Neural crest cell (in vitro differentiated cells): Measurements from ENCODE around the gene DSE. TPM values are rescaled to one million over a fixed set of nuclear protein-coding genes. Genes with fewer than 3 reads are reported as not detected.

ENCODE experiments used
- DNase-seq: peaks from one replicate; pipeline ENCODE4 v3.0.0; 2021; ENCODE audit warnings: low read depth, mixed read lengths, low spot score
- H3K27ac Mint-ChIP-seq: one replicate; pipeline ENCODE4 v1.8.0; 2021; ENCODE audit warnings: mild to moderate bottlenecking, mixed read lengths; ENCODE audit not compliant: unreplicated experiment
- H3K27me3 Mint-ChIP-seq: 2 replicates; pipeline ENCODE4 v1.8.0; 2021; ENCODE audit warnings: low read depth, mild to moderate bottlenecking, mixed read lengths
- H3K36me3 Mint-ChIP-seq: 2 replicates; pipeline ENCODE4 v1.8.0; 2021; ENCODE audit warnings: low read depth, mild to moderate bottlenecking, mixed read lengths
- H3K4me1 Mint-ChIP-seq: 2 replicates; pipeline ENCODE4 v1.8.0; 2021; ENCODE audit warnings: mixed read lengths
- H3K4me3 Mint-ChIP-seq: one replicate; pipeline ENCODE4 v1.8.0; 2021; ENCODE audit warnings: mild to moderate bottlenecking, mixed read lengths
- H3K9me3 Mint-ChIP-seq: 2 replicates; pipeline ENCODE4 v1.8.0; 2021; ENCODE audit warnings: mixed read lengths
- CTCF ChIP-seq: fragments of 200-600 bp; sonication (generic); conservative IDR thresholded peaks from 2 replicates; pipeline ENCODE4 v1.5.0; 2021; ENCODE audit warnings: antibody characterized with exemption, mild to moderate bottlenecking
- total RNA-seq: library from RNA; stranded (reverse); gene quantifications from 2 replicates; pipeline ENCODE4 v1.2.1, GENCODE V29; 2021

The DSE gene
- total RNA-seq, 1 donor from 2014 or later: 21.0 TPM

GRCh38 chr6:116450185-116450710, 79.5 kb downstream of the DSE start:
- H3K36me3 Mint-ChIP-seq: no peaks in the 10 kb centered on the region
- no peak overlapping the region for H3K27ac Mint-ChIP-seq
- no peak for DNase-seq
- peaks cover 5% of the 10 kb centered on the region for H3K4me1 Mint-ChIP-seq
- H3K4me3 Mint-ChIP-seq: no peak overlapping the region
- no peak for TF ChIP-seq CTCF
- H3K27me3 Mint-ChIP-seq: no peaks in the 10 kb centered on the region
- no peaks in the 10 kb centered on the region for H3K9me3 Mint-ChIP-seq

- Mint-ChIP-seq H3K27ac (no peak overlapping the region), H3K27me3 (no peaks in the 10 kb centered on the region), H3K4me1 (peaks cover 5% of the 10 kb centered on the region), H3K4me3 (no peak overlapping the region), H3K9me3 (no peaks in the 10 kb centered on the region), H3K36me3 (no peaks in the 10 kb centered on the region)
- TF ChIP-seq CTCF: no peak
- no peak for DNase-seq
These were observed 80.3 kb downstream of the DSE start for GRCh38 chr6:116450769-116451740.

GRCh38 chr6:116451916-116452315, 81.2 kb downstream of the DSE start:
- no peak overlapping the region for H3K27ac Mint-ChIP-seq
- H3K4me3 Mint-ChIP-seq: no peak overlapping the region
- peaks cover 5% of the 10 kb centered on the region for H3K4me1 Mint-ChIP-seq
- no peak for DNase-seq
- no peaks in the 10 kb centered on the region for H3K27me3 Mint-ChIP-seq
- H3K36me3 Mint-ChIP-seq: no peaks in the 10 kb centered on the region
- H3K9me3 Mint-ChIP-seq: no peaks in the 10 kb centered on the region
- TF ChIP-seq CTCF: no peak

GRCh38 chr6:116452531-116452930, 81.8 kb downstream of the DSE start:
- no peak overlapping the region for H3K4me3 Mint-ChIP-seq
- no peak for TF ChIP-seq CTCF
- H3K27me3 Mint-ChIP-seq: no peaks in the 10 kb centered on the region
- no peaks in the 10 kb centered on the region for H3K36me3 Mint-ChIP-seq
- peaks cover 5% of the 10 kb centered on the region for H3K4me1 Mint-ChIP-seq
- no peaks in the 10 kb centered on the region for H3K9me3 Mint-ChIP-seq
- no peak for DNase-seq
- H3K27ac Mint-ChIP-seq: no peak overlapping the region

GRCh38 chr6:116456106-116456505, 85.4 kb downstream of the DSE start:
- H3K9me3 Mint-ChIP-seq: no peaks in the 10 kb centered on the region
- H3K27me3 Mint-ChIP-seq: peaks cover 21% of the 10 kb centered on the region

More at GRCh38 chr6:116456106-116456505, 85.4 kb downstream of the DSE start:
- TF ChIP-seq CTCF: no peak
- Mint-ChIP-seq H3K36me3 (no peaks in the 10 kb centered on the region), H3K4me3 (no peak overlapping the region), H3K4me1 (peaks cover 3% of the 10 kb centered on the region), H3K27ac (no peak overlapping the region)
- no peak for DNase-seq
